Stimulated activated CD4-positive, alpha-beta T cell treated with anti-CD3 and anti-CD28 coated beads, Interleukin-15, amount 100 ng/mL, for 24 hours (primary cell): ENCODE measurements around the gene ENDOD1.
A peak's percentile ranks its signal among the peaks of the same experiment; 100 is the strongest.

Experiments used
- DNase-seq: peaks from one replicate; pipeline ENCODE4 v3.0.0-alpha.2; 2020

Gene ENDOD1

DNA sequence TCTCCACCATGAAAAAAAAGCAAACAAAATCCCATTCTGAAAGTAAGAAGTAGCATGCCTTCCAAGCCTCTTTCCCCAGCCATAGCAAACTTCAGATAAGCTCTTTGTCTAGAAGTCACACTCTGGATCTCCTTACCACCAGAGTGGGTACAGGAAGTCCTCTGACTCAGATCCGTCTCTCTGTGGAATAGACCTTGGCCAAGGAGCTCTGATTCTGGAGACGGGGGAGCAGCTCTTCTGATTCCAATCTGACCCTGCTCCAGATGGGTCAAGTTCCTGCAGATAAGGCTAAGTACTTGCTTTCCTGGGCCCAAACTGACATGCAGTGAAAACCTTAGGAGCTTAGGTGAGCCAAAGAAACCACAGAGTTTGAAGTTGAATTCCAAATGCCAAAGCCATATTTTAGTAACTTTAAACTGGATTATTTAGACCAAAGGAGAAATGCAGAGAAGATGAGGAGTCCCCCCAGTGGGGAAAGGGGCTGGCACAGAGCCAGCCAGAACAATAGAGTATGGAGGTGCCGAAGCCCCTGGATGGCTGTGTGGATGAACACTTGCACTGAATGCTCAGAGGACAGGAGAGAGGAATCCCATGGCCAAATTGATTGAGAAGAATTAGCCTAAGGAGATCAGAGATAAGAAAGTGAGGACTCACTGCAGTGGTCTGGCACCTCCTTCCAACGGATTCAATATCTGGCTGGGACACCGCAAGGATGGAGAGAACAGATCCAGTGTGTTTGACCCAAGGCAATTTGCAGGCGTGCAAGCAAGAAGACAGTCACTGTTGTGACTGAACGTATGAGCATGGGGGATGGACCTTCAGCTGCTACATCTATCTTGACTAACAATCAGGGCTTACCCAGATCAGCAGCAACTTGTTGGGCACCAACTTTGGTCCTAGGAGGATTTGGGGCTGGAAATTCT lies 54.9 kb downstream of the ENDOD1 start:
- no peak for DNase-seq

DNA sequence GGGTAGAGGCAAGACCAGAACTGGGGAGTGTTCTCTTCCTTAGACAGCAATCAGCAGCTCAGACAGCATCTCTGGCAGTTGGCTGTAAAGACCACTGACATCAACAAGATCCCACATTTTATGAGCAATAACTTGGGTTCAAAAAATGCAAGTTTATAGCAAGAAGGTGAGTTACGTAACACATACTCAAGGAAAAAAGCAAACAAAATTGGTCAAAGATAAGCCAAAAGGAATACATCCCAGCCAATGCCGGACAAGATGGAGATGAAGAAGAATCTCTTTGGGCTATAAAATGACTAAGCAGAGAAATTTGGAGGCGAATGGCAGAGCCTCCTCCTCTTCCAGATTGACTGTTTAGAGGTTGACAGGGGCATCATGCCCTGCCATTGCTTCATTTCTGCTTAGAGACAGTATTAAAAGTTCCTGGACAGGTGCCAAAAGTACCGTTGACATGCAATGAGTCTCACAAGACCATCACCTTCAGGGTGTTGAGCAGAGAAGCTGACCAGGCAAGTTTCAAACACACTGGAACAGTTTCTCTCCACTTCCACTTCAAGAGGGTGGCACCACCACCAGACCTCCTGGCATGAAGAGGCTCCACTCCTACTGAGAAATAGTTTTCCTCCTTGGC lies 55.9 kb downstream of the ENDOD1 start:
- no peak for DNase-seq

DNA sequence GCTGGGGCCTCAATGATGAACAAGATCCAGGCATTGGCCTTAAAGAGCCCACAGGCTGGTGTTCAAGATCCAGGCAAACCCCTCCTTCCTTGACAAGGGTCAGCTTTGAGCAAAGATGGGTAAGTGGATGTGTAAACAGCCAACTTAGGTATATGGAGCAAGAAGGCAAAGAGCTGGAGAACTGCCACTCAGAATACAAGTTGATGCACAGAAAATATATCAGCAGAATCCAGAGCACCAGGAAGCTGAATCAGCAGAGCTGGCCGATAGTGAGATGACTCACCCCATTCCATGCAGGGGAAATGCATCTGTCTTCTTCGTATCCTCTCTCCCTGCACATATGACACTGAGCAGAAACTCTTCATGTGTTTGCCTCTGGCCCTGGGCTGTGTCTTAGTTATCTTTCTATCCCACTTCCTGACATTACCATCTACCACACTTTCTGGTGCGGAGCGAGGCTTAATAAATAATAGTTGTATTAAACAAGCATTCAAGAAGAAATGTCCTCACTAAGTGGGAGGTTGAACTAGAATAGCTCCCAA lies 57.8 kb downstream of the ENDOD1 start:
- DNase-seq, result peak; percentile 28

DNA sequence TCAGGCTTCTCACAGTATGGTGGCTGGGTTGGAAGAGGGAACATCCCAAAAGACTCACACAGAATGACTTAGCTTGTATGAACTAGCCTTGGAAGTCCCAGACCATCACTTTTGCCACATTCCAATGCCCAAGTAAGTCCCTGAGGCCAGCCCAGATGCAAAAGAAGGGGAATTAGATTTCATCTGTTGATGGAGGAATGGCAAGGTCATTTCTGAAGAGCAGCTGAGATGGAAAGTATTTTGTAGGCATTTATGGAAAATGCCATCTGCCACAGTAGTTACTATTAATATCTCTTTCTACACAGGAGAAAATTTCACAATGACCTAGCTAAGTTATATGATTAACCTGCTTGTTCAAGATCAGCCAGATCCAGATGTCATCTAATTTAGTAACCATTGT lies 58.8 kb downstream of the ENDOD1 start:
- DNase-seq, result no peak

DNA sequence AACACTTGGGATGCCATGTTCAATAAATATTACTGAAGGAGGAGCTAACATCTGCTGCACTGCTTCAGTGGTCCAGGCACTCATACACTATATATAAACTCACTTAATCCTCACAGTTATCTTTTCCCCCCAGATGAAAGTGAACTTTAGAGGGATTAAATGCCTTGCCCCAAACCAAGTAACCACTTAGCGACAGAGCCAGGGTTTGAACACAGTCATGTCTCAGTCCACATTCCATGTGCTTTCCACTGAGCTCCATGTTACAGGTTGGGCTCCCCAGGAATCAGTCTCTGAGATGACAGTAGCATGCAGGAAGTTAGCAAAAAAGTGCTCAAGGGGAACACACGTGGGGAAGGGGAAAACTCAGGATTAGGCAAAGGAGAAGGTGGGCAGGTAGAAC lies 59.3 kb downstream of the ENDOD1 start:
- no peak for DNase-seq

DNA sequence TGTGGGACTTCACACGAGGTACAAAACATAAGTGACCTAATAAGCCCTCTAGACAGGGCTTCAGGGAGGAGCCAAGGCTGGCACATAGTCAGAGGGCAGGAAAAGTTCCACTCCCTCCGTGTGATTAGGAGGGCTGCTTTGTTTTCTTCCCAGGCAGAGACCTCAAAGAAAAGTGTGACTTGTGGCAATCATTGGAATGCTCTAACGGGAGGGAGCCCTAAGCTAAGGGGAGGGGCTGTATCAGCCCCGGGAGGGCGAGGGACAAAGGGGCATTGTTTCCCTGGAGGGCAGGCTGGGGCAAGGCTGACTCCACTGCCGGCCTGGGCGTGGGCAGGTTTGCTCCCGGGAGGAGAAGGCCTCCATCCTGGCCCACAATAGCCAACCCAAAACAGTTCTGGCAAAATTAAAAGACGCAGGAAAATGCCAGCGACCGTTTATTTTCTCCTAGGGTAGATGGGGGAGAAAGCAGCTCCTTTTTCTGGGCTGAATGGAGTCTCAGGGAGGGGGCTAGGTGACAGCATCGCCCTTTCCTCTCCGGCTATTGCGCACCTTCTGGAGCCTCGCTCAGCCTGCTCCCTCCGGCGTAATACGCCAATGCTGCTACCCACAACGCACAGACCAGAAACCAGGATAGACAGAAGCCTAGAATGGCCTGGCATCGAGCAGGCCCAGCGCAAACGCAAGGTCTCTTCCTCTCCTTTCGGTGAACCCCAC lies 60.2 kb downstream of the ENDOD1 start:
- DNase-seq, result no peak

DNA sequence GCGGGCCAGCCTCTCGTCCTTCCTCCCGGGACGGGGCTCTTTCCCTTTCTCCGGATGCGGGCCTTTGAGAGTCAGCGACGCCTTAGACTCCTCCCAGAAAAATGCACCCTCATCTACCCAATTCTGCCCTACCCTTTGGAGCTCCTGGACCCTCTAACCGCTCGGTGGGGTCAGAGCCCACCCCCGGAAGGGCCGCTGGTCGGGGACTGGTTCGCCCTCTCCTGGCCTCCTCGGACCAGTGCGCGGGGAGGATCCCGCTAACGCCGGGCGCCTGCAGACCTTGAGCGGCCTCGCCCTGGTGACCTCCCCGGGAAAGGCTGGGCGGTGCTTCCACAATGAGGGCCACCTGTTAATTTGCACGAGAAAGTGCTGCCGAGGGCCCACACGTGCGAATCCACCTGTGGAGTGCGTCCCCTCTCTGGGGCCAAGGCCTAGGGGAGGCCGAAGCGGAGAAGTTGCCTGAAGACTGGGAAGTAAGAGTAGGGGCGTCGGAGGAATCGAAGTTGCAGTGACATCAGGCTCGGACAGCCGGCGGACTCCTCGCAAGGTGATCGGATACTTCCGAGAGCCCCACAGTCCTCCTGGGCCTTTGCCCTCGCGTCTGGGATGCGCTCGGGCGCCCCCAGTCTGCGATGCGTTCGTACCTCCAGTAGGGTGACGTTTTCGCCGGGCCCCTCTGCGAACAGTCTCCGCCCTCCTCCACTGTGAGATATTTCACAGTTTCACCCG lies 61.5 kb downstream of the ENDOD1 start:
- DNase-seq, result peak; percentile 93

DNA sequence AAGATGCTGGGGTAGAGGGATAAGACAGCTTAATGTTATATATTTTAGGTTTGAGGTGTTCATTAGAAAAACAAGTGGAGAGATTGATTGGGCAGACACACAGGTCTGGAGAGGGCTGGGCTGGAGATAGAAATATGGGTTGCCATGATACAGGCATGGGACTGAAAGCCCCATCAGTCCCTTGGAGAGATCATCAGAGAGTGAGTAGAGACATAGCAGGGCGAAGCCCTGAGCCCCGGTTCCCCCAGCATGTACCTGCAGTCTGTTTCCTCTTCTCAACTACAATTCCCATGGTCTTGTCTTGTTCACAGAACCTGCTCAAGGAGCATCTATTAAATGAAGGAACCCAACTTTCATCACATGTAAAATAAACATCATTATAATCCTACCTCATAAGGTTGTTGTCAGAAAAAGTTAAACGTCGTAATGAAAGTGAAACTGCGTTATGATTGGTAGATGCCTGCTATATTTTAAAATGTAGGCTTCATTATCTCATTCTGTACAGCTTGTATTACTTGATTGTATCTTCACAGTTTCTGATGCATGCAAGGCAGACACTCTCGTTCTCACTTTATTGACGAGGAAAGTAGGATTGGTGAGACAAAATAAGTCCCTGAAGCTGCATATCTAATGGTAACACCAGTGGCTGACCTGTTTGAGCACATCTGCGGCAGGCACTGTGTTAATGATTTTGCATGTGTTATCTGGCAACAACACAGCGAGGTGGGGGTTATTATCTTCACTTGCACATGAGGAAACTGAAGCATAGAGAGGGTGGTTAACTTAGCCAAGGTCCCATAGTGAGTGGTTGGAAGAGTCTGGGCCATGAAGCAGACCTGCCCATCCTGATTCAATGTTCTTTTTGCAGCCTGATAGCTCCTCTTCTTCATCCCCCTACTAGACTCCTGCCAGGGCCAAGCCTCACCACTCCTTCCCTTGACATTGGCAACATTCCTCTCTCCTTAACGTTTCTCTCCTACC lies 63.5 kb downstream of the ENDOD1 start:
- DNase-seq, result peak; percentile 33

DNA sequence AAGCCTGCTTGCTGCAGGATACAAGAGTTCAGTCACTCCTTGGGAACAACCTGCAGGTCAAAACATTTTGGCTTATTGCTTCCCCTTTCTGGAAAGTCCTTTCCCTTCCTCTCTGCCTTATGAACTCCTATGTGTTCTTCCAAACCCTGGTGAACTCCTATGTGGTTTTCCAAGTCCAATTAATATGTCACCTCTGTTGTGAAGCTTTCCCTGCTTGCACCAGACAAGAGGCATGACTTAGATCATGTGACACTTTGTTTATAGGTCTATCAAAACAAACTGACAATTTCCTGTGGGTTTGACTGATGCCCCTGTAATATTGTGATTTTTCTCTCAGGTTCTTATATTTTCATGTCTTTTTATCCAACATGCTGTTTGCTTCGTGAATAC lies 64.2 kb downstream of the ENDOD1 start:
- no peak for DNase-seq

DNA sequence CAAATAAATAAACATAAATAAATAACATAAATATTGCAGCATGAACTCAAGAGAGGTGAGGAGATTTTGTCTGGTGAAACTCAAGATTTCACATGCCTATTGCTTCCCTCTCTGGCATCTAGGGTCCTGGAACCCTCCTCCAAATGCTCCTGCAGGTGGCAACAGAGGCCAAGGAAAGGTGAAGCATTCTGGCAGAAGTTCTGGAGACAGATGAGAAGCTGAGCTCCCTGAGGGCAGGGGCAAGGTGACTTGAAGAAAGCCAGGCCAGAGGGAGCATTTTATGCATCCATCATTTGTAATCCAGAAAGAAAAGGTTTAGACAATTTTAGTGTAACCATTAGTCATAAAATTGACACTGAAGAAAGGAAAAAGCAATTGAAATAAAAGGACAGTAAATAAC lies 64.9 kb downstream of the ENDOD1 start:
- DNase-seq, result peak; percentile 69

DNA sequence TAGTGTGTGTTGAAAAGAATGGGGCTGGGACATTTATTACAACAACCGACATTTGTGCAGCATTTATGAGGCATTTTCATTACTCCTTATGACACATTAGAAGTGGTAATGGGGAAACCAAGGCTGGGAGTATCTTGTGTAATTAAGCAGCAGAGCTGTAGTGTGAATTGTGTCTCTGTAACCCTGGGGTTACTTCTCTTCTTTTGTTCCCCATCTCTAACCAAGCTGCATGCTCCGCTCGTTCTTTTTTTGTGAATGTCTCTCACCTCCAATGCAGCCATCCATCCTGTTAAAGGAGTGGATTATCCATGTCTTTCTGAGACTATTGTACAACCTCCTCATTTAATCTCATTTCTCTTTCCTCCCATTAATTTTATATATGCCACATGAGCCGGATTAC lies 65.7 kb downstream of the ENDOD1 start:
- no peak for DNase-seq

DNA sequence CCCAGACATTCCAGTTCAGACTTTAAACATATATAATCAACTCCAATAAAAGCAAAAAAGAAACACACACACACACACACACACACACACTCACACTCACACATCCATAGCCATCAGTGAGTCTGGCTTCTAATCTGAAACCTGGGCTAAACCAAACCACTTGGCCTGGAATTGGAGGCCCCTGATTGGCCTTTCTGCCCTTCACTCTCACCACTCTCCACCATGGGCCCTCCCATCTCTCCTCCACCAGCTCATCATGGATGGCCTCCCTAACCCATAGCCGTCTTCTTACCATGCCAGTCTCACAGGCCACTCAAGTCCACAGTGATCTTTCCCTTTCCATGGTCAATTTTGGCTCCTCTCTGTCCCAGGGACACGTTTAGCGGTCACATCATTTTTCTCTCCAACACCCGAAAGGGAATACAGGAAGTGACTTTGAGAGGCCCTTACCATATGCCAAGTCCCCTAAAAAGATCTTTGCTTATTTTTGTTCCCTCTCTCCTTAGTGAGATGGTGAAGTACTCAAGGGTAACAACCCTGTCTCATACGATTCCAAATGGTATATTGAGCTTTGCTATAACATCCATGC lies 66.6 kb downstream of the ENDOD1 start:
- no peak for DNase-seq

DNA sequence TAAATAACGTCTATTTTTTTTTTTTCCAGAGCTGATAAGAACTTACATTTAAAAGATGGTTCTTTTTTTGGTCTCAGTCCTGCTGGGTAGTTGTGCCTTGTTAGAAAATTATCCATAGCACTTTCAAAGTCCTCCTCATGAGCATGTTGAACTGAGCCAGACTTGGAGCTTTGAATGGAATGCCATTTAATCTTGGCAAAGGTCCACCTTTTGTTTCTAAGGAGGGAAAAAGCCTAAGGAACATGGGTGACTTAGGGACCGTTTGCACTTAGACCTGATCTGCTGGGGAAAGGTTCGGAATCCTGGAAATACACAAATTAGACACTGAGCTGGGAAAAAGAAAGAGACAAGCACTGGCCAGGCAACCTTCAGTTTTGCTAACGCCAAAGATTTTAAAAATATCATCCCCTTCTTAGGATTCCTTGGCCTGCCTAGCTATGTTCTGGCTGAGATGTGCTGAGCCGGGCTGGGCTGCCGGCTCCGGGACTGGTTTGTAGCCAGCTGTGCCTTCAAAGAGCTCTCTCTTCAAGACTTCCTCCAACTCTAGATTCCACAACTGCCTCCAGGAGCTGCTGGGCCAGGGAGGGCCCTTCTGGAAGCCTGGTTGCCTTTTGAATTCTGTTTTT lies 67.4 kb downstream of the ENDOD1 start:
- DNase-seq, result no peak

DNA sequence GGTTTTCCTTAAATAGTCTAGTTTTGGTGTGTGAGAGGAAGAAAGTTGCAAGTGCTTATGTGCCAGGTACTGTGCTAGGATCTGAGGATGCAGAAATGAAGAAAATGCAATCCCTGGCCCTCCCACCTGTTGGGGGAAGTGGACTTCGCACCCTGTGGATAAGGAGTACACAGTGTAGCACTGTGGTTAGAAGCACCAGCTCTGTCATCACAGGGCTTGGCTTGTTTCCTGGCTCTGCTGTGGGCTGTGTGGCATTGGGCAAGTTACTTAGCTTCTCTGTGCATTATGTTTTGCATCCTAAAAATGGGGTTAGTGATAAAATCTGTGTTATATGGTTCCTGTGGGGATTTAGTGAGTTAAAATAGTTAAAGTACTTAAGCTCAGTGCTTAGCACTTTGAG lies 68.2 kb downstream of the ENDOD1 start:
- no peak for DNase-seq

DNA sequence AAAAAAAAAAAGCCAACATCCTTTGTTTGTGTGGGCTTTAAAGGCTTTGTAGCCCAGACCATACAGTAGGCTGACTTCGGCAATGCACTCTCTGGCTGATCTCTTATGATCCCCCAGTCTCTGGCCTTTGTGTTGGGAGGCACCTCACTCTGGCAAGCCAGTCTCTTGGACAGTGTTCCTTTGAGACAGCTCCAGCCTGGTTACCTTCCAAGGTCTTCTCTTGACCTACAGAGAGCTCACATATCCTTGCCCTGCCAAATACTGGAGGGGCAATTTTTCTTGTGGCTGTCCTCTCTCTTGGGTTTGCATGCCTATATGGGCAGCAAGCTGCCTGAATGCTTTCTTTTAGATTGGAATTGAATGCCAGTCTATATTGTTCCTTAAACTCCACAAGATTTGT lies 71.6 kb downstream of the ENDOD1 start:
- DNase-seq, result no peak

DNA sequence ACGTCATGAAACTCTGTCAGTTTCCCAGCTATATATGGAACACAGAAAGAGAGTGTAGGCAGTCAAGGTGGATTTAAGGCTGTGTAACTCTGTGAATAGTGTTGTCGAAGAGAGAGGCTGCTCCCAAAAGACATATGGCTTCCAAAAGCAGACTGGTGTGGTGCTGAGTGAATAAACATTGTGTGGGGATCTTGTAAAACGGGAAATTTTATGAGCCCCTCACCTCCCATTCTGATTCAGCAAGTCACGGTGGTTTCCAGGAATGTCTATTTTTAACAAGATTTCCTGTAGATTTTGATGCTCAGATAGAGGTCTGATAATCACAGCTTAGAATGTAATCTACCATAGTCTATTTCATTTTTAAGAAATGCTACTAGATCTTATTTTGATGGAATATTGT lies 73.5 kb downstream of the ENDOD1 start:
- DNase-seq, result no peak

DNA sequence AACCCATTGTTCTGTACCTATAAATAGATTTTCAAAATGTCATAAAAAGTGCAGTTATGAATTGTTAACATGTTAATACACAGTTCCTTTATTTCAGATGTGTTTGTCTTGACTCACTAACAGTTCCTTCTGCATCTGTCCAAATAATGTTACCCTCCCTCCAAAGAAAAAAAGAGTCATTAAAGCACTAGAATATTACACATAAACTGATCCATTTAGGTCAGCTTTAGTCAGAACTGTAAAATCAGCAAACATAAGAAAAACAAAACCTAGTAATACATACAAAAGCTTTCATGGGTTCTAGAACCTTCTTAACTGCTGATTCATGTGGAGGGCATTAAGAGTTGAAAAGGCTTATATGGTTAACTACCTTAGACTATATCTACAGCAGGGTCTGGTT lies 76.0 kb downstream of the ENDOD1 start:
- no peak for DNase-seq

DNA sequence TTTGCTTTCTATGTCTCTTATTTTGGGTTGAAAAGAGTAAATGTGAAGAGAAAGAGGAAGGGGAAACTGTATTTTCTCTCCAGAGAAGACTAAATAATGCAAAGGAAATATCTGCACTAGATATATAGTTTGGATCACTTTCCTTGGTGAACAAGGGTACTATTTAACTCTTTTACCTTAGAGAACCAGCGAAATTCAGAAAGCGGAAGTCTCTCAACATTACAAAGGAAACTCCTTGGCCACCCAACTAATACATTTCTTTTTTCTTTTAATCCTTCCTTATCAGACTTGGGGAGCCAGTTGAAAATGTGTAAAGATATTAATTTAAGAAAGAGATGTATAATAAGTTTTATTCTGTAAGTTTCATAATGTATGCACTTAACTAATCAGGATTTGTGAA lies 77.1 kb downstream of the ENDOD1 start:
- DNase-seq, result no peak

DNA sequence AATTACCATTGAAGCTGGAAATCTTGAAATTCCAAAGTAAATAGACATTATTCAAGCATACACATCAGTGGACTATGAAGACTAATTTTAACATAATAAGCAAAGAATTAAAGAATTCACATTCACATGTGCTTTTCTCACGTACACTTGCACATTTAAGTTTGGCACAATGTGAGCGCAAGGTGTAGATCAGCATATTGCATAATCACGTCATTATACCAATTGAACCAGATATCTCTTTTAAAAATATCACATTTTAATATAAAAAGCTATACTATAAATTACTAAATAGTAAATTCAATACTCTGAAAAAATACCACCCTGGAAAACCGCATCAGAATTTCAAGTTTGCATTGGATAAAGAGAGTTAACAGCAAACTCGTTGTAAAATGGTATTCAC lies 80.6 kb downstream of the ENDOD1 start:
- no peak for DNase-seq

DNA sequence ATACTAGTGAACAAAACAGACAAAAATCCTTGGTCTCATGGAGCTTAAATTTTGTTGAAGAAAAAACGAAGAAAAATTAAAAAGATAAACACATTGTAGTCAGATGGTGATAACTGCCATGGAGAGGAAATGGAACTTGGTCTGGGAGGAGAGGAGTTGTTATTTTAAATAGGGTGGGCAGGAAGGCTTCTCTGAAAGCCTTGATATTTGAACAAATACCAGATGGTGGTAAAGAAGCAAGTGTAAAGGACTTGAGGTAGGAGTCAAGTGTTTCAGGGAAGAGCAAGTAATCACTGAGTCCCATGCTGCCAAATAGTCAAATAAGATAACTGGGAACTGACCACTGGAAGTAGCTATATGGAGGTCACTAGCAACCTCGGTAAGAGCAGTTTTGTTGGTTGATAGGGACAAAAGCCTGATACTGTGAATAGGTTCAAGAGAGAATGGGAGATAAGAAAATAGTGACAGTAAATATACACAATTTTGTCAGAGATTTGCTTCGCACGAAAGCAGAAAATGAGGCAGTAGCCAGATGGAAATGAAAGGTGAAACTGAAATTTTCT lies 86.3 kb downstream of the ENDOD1 start:
- no peak for DNase-seq
